Measurements from ENCODE around the gene TRIM52. TPM values are rescaled to one million over a fixed set of nuclear protein-coding genes. Genes with fewer than 3 reads are reported as not detected.

Gene TRIM52
- total RNA-seq, 1 experiment from 2014 or later, result 7.8 TPM

GRCh38 chr5:181234455-181235306, 26.3 kb downstream of the TRIM52 start:
- CTCF ChIA-PET, result interaction anchor here (1.7 kb wide), 1 partner anchor 40 kb away, joined by 3 read pairs; no protein-coding TSS in a partner anchor
- ATAC-seq, result peak; percentile 25
- Mint-ChIP-seq H3K9me3 (no peaks in the 10 kb centered on the region), H3K4me1 (peaks cover 18% of the 10 kb centered on the region), H3K4me3 (no peak overlapping the region), H3K36me3 (peaks cover 61% of the 10 kb centered on the region), H3K27me3 (ENCODE audit: low read depth) (no peaks in the 10 kb centered on the region), H3K27ac (peak overlapping the region; percentile 68)
- no peak for DNase-seq (ENCODE audit: low spot score)
- POLR2A ChIA-PET, result interaction anchor here (0.8 to 1.8 kb wide), 3 partner anchors 11 to 39 kb away, joined by 3 to 7 read pairs (median 4); partner anchors contain the start of gene TRIM41
- TF ChIP-seq NFATC4 (CRISPR knock-in tag; IDR thresholded peaks at IDR 0.05) (peak; percentile 83), ZNF317 (CRISPR knock-in tag; IDR thresholded peaks at IDR 0.05; ENCODE audit: borderline replicate concordance, low read depth) (no peak), AFF4 (CRISPR knock-in tag; IDR thresholded peaks at IDR 0.05; ENCODE audit: borderline replicate concordance) (0 out of 2 replicates have a peak, but pooled peaks have one; percentile 55), ERG (CRISPR knock-in tag; IDR thresholded peaks at IDR 0.05) (peak; percentile 44; the same call in 1 of the 2 replicates), CDX4 (CRISPR knock-in tag; IDR thresholded peaks at IDR 0.05; ENCODE audit: borderline replicate concordance) (peak; percentile 9; the same call in 1 of the 2 replicates), CTCF (IDR thresholded peaks at IDR 0.05) (no peak), ZNF532 (CRISPR knock-in tag; IDR thresholded peaks at IDR 0.05; ENCODE audit: borderline replicate concordance) (peak; percentile 73; the same call in 1 of the 2 replicates), ZMAT4 (CRISPR knock-in tag; IDR thresholded peaks at IDR 0.05) (0 out of 2 replicates have a peak, but pooled peaks have one; percentile 41), KAT7 (CRISPR knock-in tag; IDR thresholded peaks at IDR 0.05; ENCODE audit: borderline replicate concordance) (no peak), ZNF425 (CRISPR knock-in tag; conservative IDR thresholded peaks at IDR 0.05) (peak; percentile 85), AR (CRISPR knock-in tag; IDR thresholded peaks at IDR 0.05) (peak; percentile 72; the same call in 1 of the 2 replicates), PRRX2 (CRISPR knock-in tag; IDR thresholded peaks at IDR 0.05) (peak; percentile 53; the same call in 1 of the 2 replicates), ZNF671 (CRISPR knock-in tag; IDR thresholded peaks at IDR 0.05) (peak; percentile 85)
